Body of pancreas (tissue), 4 donors: ENCODE results near the gene PFDN1.

ENCODE experiments used
- POLR2A ChIP-seq, 3 donors: fragments of 450-650 bp; IDR thresholded peaks; one replicate each; pipeline ENCODE4 v1.6.1; 2016; ENCODE audit warnings: antibody characterized with exemption in 3 of 3, mild to moderate bottlenecking in 2 of 3
- TF ChIP-seq, protein P1 (sequence below), 7 experiments: fragments of 450-650 bp in 4 of 7; fragments of 200-600 bp in 3 of 7; sonication (generic) in 3 of 7; IDR thresholded peaks; one replicate each; pipeline ENCODE4 v1.5.1; 2016 to 2019; ENCODE audit warnings: antibody characterized with exemption in 7 of 7

GRCh38 chr5:140338908-140339307, 36.0 kb upstream of the PFDN1 start:
- TF ChIP-seq, protein P1, sequence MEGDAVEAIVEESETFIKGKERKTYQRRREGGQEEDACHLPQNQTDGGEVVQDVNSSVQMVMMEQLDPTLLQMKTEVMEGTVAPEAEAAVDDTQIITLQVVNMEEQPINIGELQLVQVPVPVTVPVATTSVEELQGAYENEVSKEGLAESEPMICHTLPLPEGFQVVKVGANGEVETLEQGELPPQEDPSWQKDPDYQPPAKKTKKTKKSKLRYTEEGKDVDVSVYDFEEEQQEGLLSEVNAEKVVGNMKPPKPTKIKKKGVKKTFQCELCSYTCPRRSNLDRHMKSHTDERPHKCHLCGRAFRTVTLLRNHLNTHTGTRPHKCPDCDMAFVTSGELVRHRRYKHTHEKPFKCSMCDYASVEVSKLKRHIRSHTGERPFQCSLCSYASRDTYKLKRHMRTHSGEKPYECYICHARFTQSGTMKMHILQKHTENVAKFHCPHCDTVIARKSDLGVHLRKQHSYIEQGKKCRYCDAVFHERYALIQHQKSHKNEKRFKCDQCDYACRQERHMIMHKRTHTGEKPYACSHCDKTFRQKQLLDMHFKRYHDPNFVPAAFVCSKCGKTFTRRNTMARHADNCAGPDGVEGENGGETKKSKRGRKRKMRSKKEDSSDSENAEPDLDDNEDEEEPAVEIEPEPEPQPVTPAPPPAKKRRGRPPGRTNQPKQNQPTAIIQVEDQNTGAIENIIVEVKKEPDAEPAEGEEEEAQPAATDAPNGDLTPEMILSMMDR (IDR thresholded peaks at IDR 0.05): no peak
- TF ChIP-seq POLR2A (IDR thresholded peaks at IDR 0.05): no peak
